K562 (cell line): Measurements from ENCODE around the gene B3GALT4. TPM values are rescaled to one million over a fixed set of nuclear protein-coding genes. Genes with fewer than 3 reads are reported as not detected.
A peak's percentile ranks its signal among the peaks of the same experiment; 100 is the strongest.

ENCODE experiments used
- BDP1 ChIP-seq: IDR thresholded peaks from 3 replicates; pipeline ENCODE4 v1.6.1; 2011; ENCODE audit not compliant: insufficient read length, insufficient read depth
- BRF1 ChIP-seq: IDR thresholded peaks from 3 replicates; pipeline ENCODE4 v1.6.1; 2011; ENCODE audit warnings: borderline replicate concordance, mild to moderate bottlenecking; ENCODE audit not compliant: insufficient read length; ENCODE audit errors: extremely low read depth
- CBX1 ChIP-seq: sonication (generic); IDR thresholded peaks from 2 replicates; pipeline ENCODE4 v1.6.1; 2016; ENCODE audit warnings: antibody characterized with exemption, low read depth, mild to moderate bottlenecking
- ETV1 ChIP-seq: fragments of 450-650 bp; conservative IDR thresholded peaks from 2 replicates; pipeline ENCODE4 v1.6.1; 2016; ENCODE audit warnings: missing genetic modification characterization, control low read depth, low read depth, missing compliant biosample characterization
- GABPB2 ChIP-seq: fragments of 250-450 bp; sonication (Bioruptor Pico); conservative IDR thresholded peaks from 2 replicates; pipeline ENCODE4 v1.5.1; 2021; ENCODE audit warnings: mild to moderate bottlenecking
- HDGF ChIP-seq: fragments of 450-650 bp; IDR thresholded peaks from 2 replicates; pipeline ENCODE4 v1.6.1; 2016
- HLTF ChIP-seq: fragments of 450-650 bp; IDR thresholded peaks from 2 replicates; pipeline ENCODE4 v1.6.1; 2016
- HOXB6 ChIP-seq: fragments of 250-450 bp; sonication (Bioruptor Pico); IDR thresholded peaks from 2 replicates; pipeline ENCODE4 v1.5.1; 2022; ENCODE audit warnings: mild to moderate bottlenecking, borderline replicate concordance
- KAT8 ChIP-seq: fragments of 450-650 bp; IDR thresholded peaks from 2 replicates; pipeline ENCODE4 v1.6.1; 2016; ENCODE audit warnings: low read depth, mild to moderate bottlenecking
- LARP7 ChIP-seq: fragments of 450-650 bp; IDR thresholded peaks from 2 replicates; pipeline ENCODE4 v1.6.1; 2016
- MGA ChIP-seq: fragments of 450-650 bp; IDR thresholded peaks from 2 replicates; pipeline ENCODE4 v1.6.1; 2016; ENCODE audit warnings: mild to moderate bottlenecking, moderate library complexity
- MYNN ChIP-seq, 2 experiments: sonication (generic); formaldehyde crosslinking in 1 of 2; IDR thresholded peaks; 2 replicates each; pipeline versions ENCODE4 v1.5.0 to v1.6.1; 2016 to 2020; ENCODE audit warnings: antibody characterized with exemption in 1 of 2, missing genetic modification reagents in 1 of 2
- NONO ChIP-seq, 2 experiments: fragments of 200-400 bp in 1 of 2; fragments of 450-650 bp in 1 of 2; formaldehyde crosslinking in 1 of 2; IDR thresholded peaks; 2 replicates each; pipeline ENCODE4 v1.6.1; 2017; ENCODE audit warnings: low read depth in 2 of 2, mild to moderate bottlenecking in 2 of 2, moderate library complexity in 2 of 2, low read length in 1 of 2
- SIX5 ChIP-seq, 2 experiments: IDR thresholded peaks; 2 replicates each; pipeline ENCODE4 v1.6.1; 2011; ENCODE audit warnings: low read length in 2 of 2, borderline replicate concordance in 1 of 2, low read depth in 1 of 2, mild to moderate bottlenecking in 1 of 2, moderate library complexity in 1 of 2; ENCODE audit not compliant: insufficient read depth in 1 of 2
- SMAD4 ChIP-seq: fragments of 250-450 bp; sonication (Bioruptor Pico); conservative IDR thresholded peaks from 2 replicates; pipeline ENCODE4 v1.8.0; 2021; ENCODE audit warnings: inconsistent platforms, mild to moderate bottlenecking, moderate library complexity
- ZEB2 ChIP-seq: fragments of 450-650 bp; IDR thresholded peaks from 2 replicates; pipeline ENCODE4 v1.6.1; 2016
- ZNF41 ChIP-seq: fragments of 250-450 bp; sonication (Bioruptor Pico); conservative IDR thresholded peaks from 2 replicates; pipeline ENCODE4 v1.4.0; 2020; ENCODE audit warnings: mild to moderate bottlenecking
- ZNF57 ChIP-seq: fragments of 450-650 bp; formaldehyde crosslinking; IDR thresholded peaks from 2 replicates; pipeline ENCODE4 v1.4.0; 2020; ENCODE audit warnings: mild to moderate bottlenecking, moderate library complexity
- ZNF699 ChIP-seq: fragments of 250-450 bp; sonication (Bioruptor Pico); IDR thresholded peaks from 2 replicates; pipeline ENCODE4 v1.8.0; 2021; ENCODE audit warnings: mild to moderate bottlenecking, moderate library complexity; ENCODE audit not compliant: insufficient replicate concordance
- polyA plus RNA-seq, 8 experiments: library from polyadenylated mRNA; depleted of rRNA in 4 of 8; stranded (reverse) in 5 of 8; unstranded in 3 of 8; fragments of >200 nt; fragmentation: Nextera tagmentation in 2 of 8; fragmentation: Illumina TruSeq in 1 of 8; extraction: Ambion mirVana in 2 of 8; extraction: Trizol in 1 of 8; gene quantifications; 2 replicates each; pipeline versions ENCODE4 v1.2.1 to v1.2.3, GENCODE V29; 2011 to 2014; ENCODE audit warnings: inconsistent platforms in 1 of 8, missing spikeins in 1 of 8
- total RNA-seq, 7 experiments: library from RNA; depleted of rRNA in 6 of 7; stranded (reverse); fragments of >200 nt in 6 of 7; fragmentation: Illumina TruSeq in 2 of 7; extraction: Trizol in 2 of 7; gene quantifications; 2 replicates each; pipeline versions ENCODE4 v1.2.1 to v1.2.3, GENCODE V29; 2011 to 2021; ENCODE audit warnings: low replicate concordance in 1 of 7

Gene B3GALT4
- total and polyA plus RNA-seq, 9 of the 15 experiments (the other 6 are each of a cell fraction or from before 2014, with no cell fraction given) = 0.11 to 1.3 (median 0.53) TPM; not detected in 1

- TF ChIP-seq SMAD4 (no peak), ZNF41 (no peak), ETV1 (tag) (no peak), BRF1 (no peak), ZNF699 (CRISPR knock-in tag) (no peak), ZEB2 (0 out of 2 replicates have a peak, but pooled peaks have one; percentile 19), LARP7 (0 out of 2 replicates have a peak, but pooled peaks have one; percentile 18), SIX5 (IDR thresholded peaks at IDR 0.05; ENCODE audit: borderline replicate concordance in 1 of 2, insufficient read depth in 1 of 2, low read depth in 1 of 2, low read length in 2 of 2) (no peak), BDP1 (no peak), MYNN (IDR thresholded peaks at IDR 0.05) (no peak), MYNN (CRISPR knock-in tag; IDR thresholded peaks at IDR 0.05) (no peak), CBX1 (no peak), HDGF (0 out of 2 replicates have a peak, but pooled peaks have one; percentile 22), GABPB2 (CRISPR knock-in tag) (no peak), KAT8 (no peak), MGA (no peak), NONO (IDR thresholded peaks at IDR 0.05; ENCODE audit: low read depth in 2 of 2, low read length in 1 of 2) (no peak), HOXB6 (CRISPR knock-in tag) (no peak), HLTF (0 out of 2 replicates have a peak, but pooled peaks have one; percentile 26), ZNF57 (CRISPR knock-in tag) (no peak)
Measured at GRCh38 chr6:33251395-33252012, 25.4 kb upstream of the B3GALT4 start (continued).
